ENCODE measurements around the gene WT1.

The WT1 gene

GRCh38 chr11:32420937-32421901 lies 14.1 kb downstream of the WT1 start:
- no peak for DNase-seq

- no peak for DNase-seq
Measured at GRCh38 chr11:32420139-32420538, 15.2 kb downstream of the WT1 start.

GRCh38 chr11:32418836-32419235 lies 16.5 kb downstream of the WT1 start:
- DNase-seq, result no peak

DNA sequence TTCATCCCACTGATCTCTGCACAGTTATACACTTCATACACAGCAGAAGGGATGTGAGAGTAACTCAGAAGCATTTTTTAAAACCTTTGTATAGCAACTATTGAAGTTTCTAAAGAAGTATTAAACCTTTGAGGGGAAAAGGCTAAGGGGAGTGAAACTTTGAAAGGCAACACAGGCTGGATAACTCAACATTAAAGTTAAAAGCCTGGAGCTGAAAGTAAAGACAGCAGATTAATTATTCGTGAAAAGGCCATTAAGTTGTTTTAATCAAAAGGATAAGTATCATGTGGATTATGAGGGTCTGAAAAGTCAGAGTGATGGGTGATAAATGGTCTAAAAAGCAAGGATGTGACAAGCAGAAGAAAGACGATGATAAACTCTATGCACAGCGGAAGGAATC lies 17.5 kb downstream of the WT1 start:
- no peak for DNase-seq

DNA sequence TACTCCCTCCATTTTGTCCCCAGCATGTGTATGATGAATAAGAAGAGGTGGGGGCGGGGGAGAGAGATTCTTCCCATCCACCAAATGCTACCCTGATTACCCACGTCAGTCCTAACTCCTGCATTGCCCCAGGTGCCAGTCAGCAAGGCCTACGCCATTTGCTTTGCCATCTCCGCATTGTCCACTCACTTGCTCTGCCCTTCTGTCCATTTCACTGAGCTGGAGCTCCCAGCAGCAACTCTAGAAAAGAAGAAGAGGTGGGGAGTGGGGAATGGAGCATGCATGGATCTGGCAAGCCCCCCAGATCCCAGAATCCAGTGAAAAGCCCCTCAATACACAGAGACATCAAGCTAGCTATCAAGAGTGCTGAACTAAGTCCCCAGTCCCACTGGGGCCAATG lies 19.0 kb downstream of the WT1 start:
- no peak for DNase-seq

DNA sequence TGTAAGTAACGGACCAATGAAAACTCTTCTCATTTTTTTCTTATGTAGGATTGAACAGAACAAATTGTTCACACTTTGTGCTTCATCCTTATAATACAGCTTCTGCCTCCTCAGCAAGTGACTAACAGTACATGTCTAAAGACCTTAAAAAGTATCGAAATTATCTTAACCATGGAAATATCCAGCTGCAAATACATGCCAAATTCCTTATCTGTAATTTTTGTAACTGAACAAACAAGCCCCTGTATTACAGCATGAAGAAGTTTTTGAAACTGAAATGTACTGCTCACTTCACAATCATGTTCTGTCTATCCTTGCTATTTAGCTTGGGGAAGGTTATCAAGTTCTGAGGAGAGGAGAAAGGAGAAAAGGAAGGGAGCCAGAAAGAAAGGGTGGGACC lies 20.4 kb downstream of the WT1 start:
- DNase-seq, result no peak

DNA sequence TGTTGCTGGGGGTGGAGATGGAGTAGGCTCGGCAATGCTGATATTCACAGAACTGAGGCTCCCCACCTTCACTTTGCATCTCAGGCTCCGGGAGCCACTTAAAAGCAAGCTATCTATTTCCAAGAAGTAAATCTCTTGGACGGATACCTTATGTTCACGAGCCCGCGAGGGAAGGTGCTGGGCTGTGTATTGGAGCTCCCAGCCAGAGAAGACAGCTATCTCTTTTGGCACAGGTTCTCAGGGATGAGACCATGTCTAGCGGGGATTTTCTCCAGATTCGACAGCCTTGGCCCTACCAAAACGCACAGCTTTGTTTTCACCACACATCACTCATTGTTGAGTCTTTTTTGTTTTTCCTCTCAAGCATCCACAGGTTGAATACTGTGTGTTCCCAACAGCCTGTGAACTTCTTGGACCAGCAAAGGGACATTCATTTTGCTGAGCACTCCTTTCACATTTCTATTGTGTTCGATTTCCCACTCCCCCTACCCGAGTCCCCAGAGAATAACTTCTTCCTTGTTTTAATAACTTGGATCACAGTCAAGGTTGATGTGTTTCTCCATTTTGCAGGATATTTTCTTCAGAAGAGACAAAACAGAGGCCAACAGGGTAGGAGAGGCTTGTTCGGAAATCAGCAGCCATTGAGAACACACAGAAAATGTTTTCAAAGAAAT lies 23.3 kb downstream of the WT1 start:
- DNase-seq, result no peak

DNA sequence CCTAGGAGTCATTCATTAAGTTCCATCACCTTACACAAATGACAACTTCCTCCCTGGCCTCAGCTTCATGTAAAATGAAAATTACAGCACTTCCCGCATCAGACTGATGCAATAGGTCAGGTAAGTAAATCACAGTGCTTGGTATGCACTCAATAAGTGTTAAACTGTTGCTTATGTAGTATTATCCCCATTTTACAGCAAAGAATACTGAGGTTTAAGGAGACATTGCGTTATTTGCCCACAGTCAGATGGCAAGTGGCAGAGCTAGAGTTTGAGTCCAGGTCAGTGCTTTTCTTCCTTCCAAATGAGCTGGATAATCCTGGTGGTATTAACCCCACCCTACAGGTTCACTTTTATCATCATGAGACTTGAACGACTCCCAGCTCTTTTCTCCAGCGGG lies 29.7 kb downstream of the WT1 start:
- DNase-seq, result no peak

- DNase-seq, result no peak
Measured at GRCh38 chr11:32402836-32403235, 32.5 kb downstream of the WT1 start.

DNA sequence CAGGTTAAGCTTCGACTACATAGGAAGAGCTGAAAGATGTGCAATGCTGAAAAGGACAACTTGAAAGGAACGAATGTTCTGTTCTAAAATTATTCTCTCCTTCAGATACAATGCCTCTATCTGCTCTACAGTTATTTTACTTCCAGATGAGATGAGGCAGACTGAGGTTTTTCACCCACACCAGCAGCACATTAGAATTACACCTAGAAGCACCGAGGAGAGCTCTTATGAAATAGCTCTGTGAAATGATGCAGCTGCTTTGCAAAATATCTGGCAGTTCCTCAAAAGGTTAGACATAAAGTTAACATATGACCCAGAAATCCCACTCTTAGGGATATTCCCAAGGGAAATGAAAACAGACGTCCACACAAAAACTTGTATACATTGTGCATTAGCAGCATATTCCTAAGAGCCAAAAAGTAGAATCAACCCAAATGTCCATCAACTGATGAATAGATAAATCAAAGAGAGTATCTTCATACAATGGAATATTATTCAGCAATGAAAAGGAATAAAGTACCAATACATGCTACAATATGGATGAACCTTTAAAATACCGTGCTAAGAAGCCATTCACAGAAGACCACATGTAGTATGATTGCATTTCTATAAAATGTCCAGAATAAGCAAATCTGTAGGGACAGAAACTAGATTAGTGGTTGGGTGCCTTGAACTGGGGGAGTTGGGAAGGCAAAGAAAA lies 34.5 kb downstream of the WT1 start:
- DNase-seq, result no peak

GRCh38 chr11:32400196-32400595 lies 35.1 kb downstream of the WT1 start:
- DNase-seq, result no peak

DNA sequence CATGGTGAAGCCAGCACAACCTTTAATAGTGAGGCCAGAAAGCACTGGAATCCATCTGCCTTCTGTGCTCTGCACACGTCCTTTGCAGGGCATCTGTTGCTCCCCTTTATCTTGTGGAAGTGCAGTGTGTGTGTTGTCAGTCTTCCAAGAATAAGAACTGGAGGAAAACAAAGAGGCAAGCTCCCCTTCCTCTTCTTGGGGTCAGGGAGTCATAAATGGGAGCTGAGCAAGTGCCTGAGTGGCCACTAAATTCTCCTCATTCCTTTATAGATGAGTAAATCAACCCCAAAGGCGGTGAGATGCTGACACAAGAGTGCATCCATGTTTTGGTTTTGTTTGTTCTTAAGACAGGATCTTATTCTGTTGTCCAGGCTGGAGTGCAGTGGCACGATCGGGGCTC lies 38.3 kb downstream of the WT1 start:
- DNase-seq, result no peak

GRCh38 chr11:32396331-32396730 lies 39.0 kb downstream of the WT1 start:
- no peak for DNase-seq

DNA sequence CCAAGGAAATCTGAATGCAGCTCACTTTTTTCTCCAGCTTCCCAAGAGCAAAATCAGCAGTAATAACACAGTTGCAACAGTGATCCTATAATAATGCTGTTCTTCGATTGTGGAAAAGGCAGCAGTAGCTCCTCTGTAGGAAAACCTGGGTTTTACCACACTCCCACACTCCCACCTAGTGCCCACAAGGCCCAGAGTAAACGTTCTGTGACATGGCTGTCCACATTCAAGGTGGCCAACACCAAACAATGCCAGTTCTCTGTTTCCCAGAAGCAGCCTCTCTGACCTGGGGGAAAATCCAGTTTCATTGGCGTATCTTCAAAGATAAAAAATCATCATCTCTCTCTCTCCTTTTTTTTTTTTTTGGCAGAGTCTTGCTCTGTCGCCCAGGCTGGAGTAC lies 40.2 kb downstream of the WT1 start:
- DNase-seq, result no peak

DNA sequence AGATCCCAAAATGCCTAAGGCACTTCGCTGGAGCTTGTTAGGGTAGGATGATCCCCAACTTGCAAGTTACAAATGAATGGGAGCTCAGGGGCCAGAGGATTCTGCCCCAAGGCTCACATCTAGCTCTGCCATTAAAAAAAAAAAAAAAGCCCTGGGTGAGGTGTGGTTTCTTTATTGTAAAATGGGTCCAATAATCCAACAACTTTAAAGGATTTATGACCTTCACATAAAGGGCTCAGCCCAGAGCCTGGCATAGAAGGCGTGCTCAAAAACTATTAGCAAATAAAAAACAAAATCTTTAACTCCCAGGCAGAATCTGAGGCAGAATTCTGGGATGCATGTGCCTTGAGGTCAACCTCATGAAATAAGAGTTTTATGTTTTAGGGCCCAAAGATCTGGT lies 42.5 kb downstream of the WT1 start:
- no peak for DNase-seq

- no peak for DNase-seq
Measured at GRCh38 chr11:32391956-32392553, 43.3 kb downstream of the WT1 start.

DNA sequence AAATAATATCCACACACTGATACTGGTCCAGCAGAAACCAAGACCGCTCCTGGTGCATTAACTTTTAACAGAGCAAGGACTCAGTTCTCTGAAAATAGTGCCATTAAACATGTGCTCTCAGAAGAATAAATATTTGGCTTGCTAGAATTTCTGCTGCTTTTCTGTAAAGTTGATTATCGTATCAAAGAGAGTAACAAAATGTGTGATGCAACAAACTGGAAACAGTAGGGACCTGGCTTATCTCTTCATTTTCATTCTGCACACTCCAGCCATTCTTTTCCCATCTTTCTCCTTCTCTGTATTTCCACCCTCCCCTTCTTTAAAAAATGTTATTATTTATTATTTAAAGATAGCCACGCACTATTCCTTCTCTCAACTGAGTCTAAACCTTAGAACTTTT lies 43.9 kb downstream of the WT1 start:
- no peak for DNase-seq

GRCh38 chr11:32390712-32391111 lies 44.6 kb downstream of the WT1 start:
- no peak for DNase-seq

DNA sequence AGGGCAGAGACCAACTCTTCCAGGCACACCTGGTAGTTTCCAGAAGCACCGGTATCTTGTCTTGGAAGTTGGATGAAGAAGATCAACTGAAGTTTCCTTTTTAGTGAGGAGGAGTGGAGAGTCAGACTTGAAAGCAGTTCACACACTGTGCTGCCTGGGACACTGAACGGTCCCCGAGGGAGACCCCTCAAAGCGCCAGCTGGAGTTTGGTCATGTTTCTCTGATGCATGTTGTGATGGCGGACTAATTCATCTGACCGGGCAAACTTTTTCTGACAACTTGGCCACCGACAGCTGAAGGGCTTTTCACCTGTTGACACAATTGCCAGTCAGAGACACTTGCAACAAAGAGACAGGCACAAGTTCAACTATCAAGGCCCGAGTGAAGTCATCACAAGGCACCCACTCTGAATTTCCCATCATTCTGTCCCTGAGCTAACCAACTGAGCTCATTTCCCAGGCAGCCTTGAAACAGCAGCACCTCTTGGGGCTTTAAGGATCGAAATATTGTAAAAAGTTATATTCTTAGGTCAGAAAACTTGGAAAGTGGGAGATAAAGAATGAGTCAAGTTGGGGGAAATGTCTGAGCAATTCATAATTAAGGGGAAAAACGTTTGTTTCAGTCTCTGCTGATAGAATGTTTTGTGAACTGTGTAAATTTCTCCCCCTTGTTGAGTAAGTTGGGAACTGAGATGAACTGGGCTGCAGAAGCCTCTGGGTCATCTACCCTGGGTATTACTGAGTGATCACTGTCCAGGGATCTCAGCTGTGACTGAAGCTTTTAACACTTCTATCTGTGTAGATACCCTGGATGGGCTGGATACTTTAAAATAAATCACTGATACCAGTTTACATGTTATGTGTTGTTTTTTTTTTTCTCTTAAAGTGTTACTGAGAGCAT lies 46.2 kb downstream of the WT1 start:
- DNase-seq, result no peak

- no peak for DNase-seq
Measured at GRCh38 chr11:32388365-32388764, 47.0 kb downstream of the WT1 start.

DNA sequence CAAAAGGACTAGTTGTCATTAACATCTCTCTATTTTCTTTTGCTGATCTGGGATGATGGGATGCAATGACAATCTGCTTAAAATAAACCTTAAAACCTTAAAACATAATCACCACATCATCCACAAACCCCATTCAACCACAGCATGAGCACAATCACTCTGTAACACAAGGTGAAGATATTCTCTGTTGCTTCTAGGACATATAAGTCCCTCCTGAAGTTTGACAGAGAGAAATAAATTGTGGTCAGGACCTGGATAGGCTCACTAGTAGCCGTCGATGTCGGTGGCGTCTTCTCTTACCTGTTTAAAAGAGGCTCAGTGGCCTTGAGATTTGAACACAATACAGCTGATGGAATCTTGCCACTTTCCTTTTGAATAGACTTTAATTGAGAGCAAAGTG lies 47.9 kb downstream of the WT1 start:
- no peak for DNase-seq

DNA sequence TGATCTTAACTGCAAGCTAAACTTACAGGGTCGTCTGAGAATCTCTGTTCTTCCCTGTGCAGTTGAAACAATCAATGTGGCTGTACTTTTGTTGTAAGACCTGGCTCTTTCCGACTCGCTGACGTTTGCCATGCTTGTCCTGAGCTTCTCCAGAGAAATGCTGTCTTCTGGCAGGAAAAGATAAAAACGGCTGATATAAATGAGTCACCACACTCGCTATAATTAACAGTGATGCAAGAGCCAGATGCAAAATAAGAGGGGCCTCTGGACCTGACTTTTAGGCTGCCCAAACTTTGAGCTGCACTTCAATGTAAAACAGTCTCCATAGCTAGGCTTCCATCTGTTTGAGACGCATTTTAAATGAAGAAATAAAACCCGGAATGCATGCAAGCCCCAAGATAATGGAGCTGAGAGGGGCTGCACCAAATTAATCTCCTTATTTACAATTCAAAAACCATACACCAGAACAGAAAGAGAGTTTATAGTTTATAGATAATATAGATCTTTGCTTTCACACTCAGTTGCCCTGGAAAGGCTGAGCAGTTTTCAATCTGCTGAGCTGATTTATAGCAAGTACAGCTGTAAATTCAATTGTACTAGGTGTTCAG lies 48.5 kb downstream of the WT1 start:
- no peak for DNase-seq

Measured in activated CD8-positive, alpha-beta memory T cell treated with anti-CD3 and anti-CD28 coated beads for 24 hours (primary cell).